IPS DF 6.9 (cell line): ENCODE results near the gene PRR5.
"Not testable (repeated sequence)": the region's sequence is repeated elsewhere in the genome, so short reads cannot be mapped to it uniquely, and the experiment has no call there.

Source experiments
- DNase-seq: peaks from one replicate; pipeline ENCODE4 v3.0.0-alpha.2; 2013; ENCODE audit warnings: low read depth, low spot score
- H3K27ac ChIP-seq: one replicate; pipeline ENCODE4 v1.5.1; 2013; ENCODE audit warnings: low read length, control low read depth
- H3K27me3 ChIP-seq: 2 replicates; pipeline ENCODE4 v1.6.1; 2013; ENCODE audit warnings: mild to moderate bottlenecking, low read length; ENCODE audit not compliant: control insufficient read depth, insufficient read depth
- H3K36me3 ChIP-seq: 2 replicates; pipeline ENCODE4 v1.6.1; 2013; ENCODE audit warnings: low read length; ENCODE audit not compliant: control insufficient read depth, insufficient read depth
- H3K4me1 ChIP-seq: 2 replicates; pipeline ENCODE4 v1.6.1; 2013; ENCODE audit warnings: low read length; ENCODE audit not compliant: control insufficient read depth, insufficient read depth
- H3K4me3 ChIP-seq: 2 replicates; pipeline ENCODE4 v1.5.1; 2013; ENCODE audit warnings: mild to moderate bottlenecking, low read length
- H3K9me3 ChIP-seq: 2 replicates; pipeline ENCODE4 v1.6.1; 2013; ENCODE audit warnings: low read length, inconsistent platforms; ENCODE audit not compliant: control insufficient read depth, insufficient read depth
- WGBS: extraction: QIAGEN DNeasy Blood & Tissue Kit; methylation state at CpG from one replicate; pipeline ENCODE4 v1.1.7; 2013; ENCODE audit warnings: mixed read lengths, missing lambda C conversion rate; ENCODE audit not compliant: insufficient read length, insufficient coverage; 5-methylcytosine and 5-hydroxymethylcytosine counted together

PRR5 gene

GRCh38 chr22:44743804-44744211, 41.8 kb downstream of the PRR5 start:
- no peaks in the 10 kb centered on the region for H3K9me3 ChIP-seq
- H3K4me3 ChIP-seq, result no peak overlapping the region
- peaks cover 1% of the 10 kb centered on the region; the same call in 1 of the 2 replicates for H3K4me1 ChIP-seq
- no peak for DNase-seq
- no peaks in the 10 kb centered on the region for H3K27me3 ChIP-seq
- WGBS, result no CpG with 5 or more reads among the region's 7 CpGs
- H3K27ac ChIP-seq, result no peak overlapping the region
- no peaks in the 10 kb centered on the region for H3K36me3 ChIP-seq

- Histone ChIP-seq H3K4me1 (no peaks in the 10 kb centered on the region), H3K27ac (no peak overlapping the region), H3K4me3 (no peak overlapping the region), H3K27me3 (no peaks in the 10 kb centered on the region), H3K36me3 (no peaks in the 10 kb centered on the region), H3K9me3 (no peaks in the 10 kb centered on the region)
- DNase-seq, result no peak
- WGBS, result no CpG with 5 or more reads among the region's 13 CpGs
These were observed 44.1 kb downstream of the PRR5 start for GRCh38 chr22:44745853-44746789.

GRCh38 chr22:44747784-44748127, 45.8 kb downstream of the PRR5 start:
- not testable (repeated sequence) for H3K36me3 ChIP-seq, H3K27ac ChIP-seq, H3K27me3 ChIP-seq, H3K9me3 ChIP-seq, H3K4me3 ChIP-seq, DNase-seq, H3K4me1 ChIP-seq
- WGBS, result no CpG with 5 or more reads among the region's 4 CpGs

- no peaks in the 10 kb centered on the region for H3K27me3 ChIP-seq
- H3K4me1 ChIP-seq, result no peaks in the 10 kb centered on the region
- DNase-seq, result no peak
- no peaks in the 10 kb centered on the region for H3K36me3 ChIP-seq
- H3K9me3 ChIP-seq, result no peaks in the 10 kb centered on the region
- no CpG with 5 or more reads among the region's 7 CpGs for WGBS
- H3K4me3 ChIP-seq, result no peak overlapping the region
- H3K27ac ChIP-seq, result no peak overlapping the region
These were observed 46.5 kb downstream of the PRR5 start for GRCh38 chr22:44748524-44748923.

GRCh38 chr22:44750481-44750880, 48.5 kb downstream of the PRR5 start:
- Histone ChIP-seq H3K36me3 (no peaks in the 10 kb centered on the region), H3K9me3 (no peaks in the 10 kb centered on the region), H3K4me3 (no peak overlapping the region), H3K27ac (no peak overlapping the region), H3K27me3 (no peaks in the 10 kb centered on the region), H3K4me1 (peaks cover 3% of the 10 kb centered on the region)
- DNase-seq, result no peak
- no CpG with 5 or more reads among the region's 1 CpG for WGBS

- WGBS, result no CpG with 5 or more reads among the region's 78 CpGs
- H3K4me1 ChIP-seq, result peaks cover 5% of the 10 kb centered on the region
- no peak for DNase-seq
- peak within 1 kb of the TSS; percentile 78; the same call in 1 of the 2 replicates for H3K4me3 ChIP-seq
- no peaks in the 10 kb centered on the region for H3K36me3 ChIP-seq
- no peaks in the 10 kb centered on the region for H3K27me3 ChIP-seq
- no peaks in the 10 kb centered on the region for H3K9me3 ChIP-seq
- H3K27ac ChIP-seq, result no peak within 1 kb of the TSS
These were observed 50.5 kb downstream of the PRR5 start, which contains the start of gene ARHGAP8 for GRCh38 chr22:44752285-44753188. Gene ARHGAP8, plus strand, starts transcription at chr22:44752575. Its CDS starts 33,953 bp downstream, at chr22:44786528.

GRCh38 chr22:44753189-44754042, 51.4 kb downstream of the PRR5 start:
- Histone ChIP-seq H3K4me1 (peaks cover 5% of the 10 kb centered on the region), H3K36me3 (no peaks in the 10 kb centered on the region), H3K27ac (no peak overlapping the region), H3K4me3 (peak overlapping the region; percentile 78; the same call in 1 of the 2 replicates), H3K27me3 (no peaks in the 10 kb centered on the region), H3K9me3 (no peaks in the 10 kb centered on the region)
- no peak for DNase-seq
- WGBS, result no CpG with 5 or more reads among the region's 29 CpGs

- H3K9me3 ChIP-seq, result no peaks in the 10 kb centered on the region
- WGBS, result no CpG with 5 or more reads among the region's 7 CpGs
- no peaks in the 10 kb centered on the region for H3K27me3 ChIP-seq
- DNase-seq, result no peak
- no peak overlapping the region for H3K4me3 ChIP-seq
- H3K4me1 ChIP-seq, result peaks cover 5% of the 10 kb centered on the region
- no peak overlapping the region for H3K27ac ChIP-seq
- H3K36me3 ChIP-seq, result no peaks in the 10 kb centered on the region
These were observed 53.0 kb downstream of the PRR5 start for GRCh38 chr22:44754998-44755397.

- WGBS, result no CpG with 5 or more reads among the region's 6 CpGs
- no peaks in the 10 kb centered on the region for H3K9me3 ChIP-seq
- H3K27ac ChIP-seq, result no peak overlapping the region
- no peaks in the 10 kb centered on the region for H3K27me3 ChIP-seq
- H3K36me3 ChIP-seq, result no peaks in the 10 kb centered on the region
- no peak overlapping the region for H3K4me3 ChIP-seq
- H3K4me1 ChIP-seq, result peaks cover 5% of the 10 kb centered on the region
- no peak for DNase-seq
These were observed 53.4 kb downstream of the PRR5 start for GRCh38 chr22:44755417-44755816.

- no peak overlapping the region for H3K4me3 ChIP-seq
- WGBS, result no CpG with 5 or more reads among the region's 9 CpGs
- DNase-seq, result no peak
- H3K36me3 ChIP-seq, result no peaks in the 10 kb centered on the region
- no peak overlapping the region for H3K27ac ChIP-seq
- no peaks in the 10 kb centered on the region for H3K27me3 ChIP-seq
- H3K9me3 ChIP-seq, result no peaks in the 10 kb centered on the region
- peaks cover 5% of the 10 kb centered on the region for H3K4me1 ChIP-seq
These were observed 54.0 kb downstream of the PRR5 start for GRCh38 chr22:44755956-44756361.
